ENCODE measurements around the gene MAN1C1.

Gene MAN1C1

GRCh38 chr1:25728301-25728935, 111.8 kb downstream of the MAN1C1 start:
- Histone ChIP-seq H3K27ac (ENCODE audit: low read depth, low read length) (no peak overlapping the region), H3K4me3 (ENCODE audit: low read length) (no peak overlapping the region), H2BK15ac (replicated peaks; ENCODE audit: low read depth) (no peak overlapping the region), H4K8ac (ENCODE audit: low read depth, low read length) (no peak overlapping the region), H3K4ac (ENCODE audit: low read depth, low read length) (no peak overlapping the region), H3K27me3 (ENCODE audit: insufficient read depth, low read length, poor library complexity) (no peaks in the 10 kb centered on the region), H3K18ac (ENCODE audit: low read length) (no peak overlapping the region), H3K23ac (ENCODE audit: low read length) (no peak overlapping the region), H2AK5ac (ENCODE audit: low read length) (no peak overlapping the region), H3K4me1 (ENCODE audit: control insufficient read depth, low read depth, low read length) (peaks cover 10% of the 10 kb centered on the region), H4K5ac (ENCODE audit: low read length) (no peak overlapping the region), H3K79me2 (ENCODE audit: control insufficient read depth, insufficient read depth, low read length) (no peaks in the 10 kb centered on the region), H3K4me2 (ENCODE audit: low read length) (no peak overlapping the region), H3K79me1 (ENCODE audit: low read length) (peaks cover 1% of the 10 kb centered on the region), H3K36me3 (ENCODE audit: control insufficient read depth, insufficient read depth, low read length) (no peaks in the 10 kb centered on the region), H3K9ac (ENCODE audit: low read length) (no peak overlapping the region), H2BK120ac (ENCODE audit: low read depth, low read length) (no peak overlapping the region), H3K56ac (ENCODE audit: low read length) (no peak overlapping the region), H2BK5ac (ENCODE audit: low read length) (no peak overlapping the region)
- no peak for DNase-seq
- no CpG with 5 or more reads among the region's 11 CpGs for WGBS (ENCODE audit: extremely low coverage, insufficient coverage, low lambda C conversion rate)

- Histone ChIP-seq H3K4me2 (ENCODE audit: low read length) (no peak overlapping the region), H4K5ac (ENCODE audit: low read length) (no peak overlapping the region), H3K56ac (ENCODE audit: low read length) (no peak overlapping the region), H3K4me3 (ENCODE audit: low read length) (no peak overlapping the region), H2BK120ac (ENCODE audit: low read depth, low read length) (no peak overlapping the region), H3K4ac (ENCODE audit: low read depth, low read length) (no peak overlapping the region), H3K18ac (ENCODE audit: low read length) (no peak overlapping the region), H3K23ac (ENCODE audit: low read length) (no peak overlapping the region), H3K79me1 (ENCODE audit: low read length) (peaks cover 1% of the 10 kb centered on the region), H2BK15ac (replicated peaks; ENCODE audit: low read depth) (no peak overlapping the region), H3K9ac (ENCODE audit: low read length) (no peak overlapping the region), H4K8ac (ENCODE audit: low read depth, low read length) (no peak overlapping the region), H2BK5ac (ENCODE audit: low read length) (no peak overlapping the region), H3K36me3 (ENCODE audit: control insufficient read depth, insufficient read depth, low read length) (no peaks in the 10 kb centered on the region), H2AK5ac (ENCODE audit: low read length) (no peak overlapping the region), H3K79me2 (ENCODE audit: control insufficient read depth, insufficient read depth, low read length) (no peaks in the 10 kb centered on the region), H3K4me1 (ENCODE audit: control insufficient read depth, low read depth, low read length) (peaks cover 10% of the 10 kb centered on the region), H3K27me3 (ENCODE audit: insufficient read depth, low read length, poor library complexity) (no peaks in the 10 kb centered on the region), H3K27ac (ENCODE audit: low read depth, low read length) (no peak overlapping the region)
- WGBS (ENCODE audit: extremely low coverage, insufficient coverage, low lambda C conversion rate), result no CpG with 5 or more reads among the region's 4 CpGs
- no peak for DNase-seq
Measured at GRCh38 chr1:25729045-25729444, 112.5 kb downstream of the MAN1C1 start.

GRCh38 chr1:25729790-25730644, 113.4 kb downstream of the MAN1C1 start:
- Histone ChIP-seq H4K5ac (ENCODE audit: low read length) (no peak overlapping the region), H2BK5ac (ENCODE audit: low read length) (no peak overlapping the region), H2BK120ac (ENCODE audit: low read depth, low read length) (no peak overlapping the region), H4K8ac (ENCODE audit: low read depth, low read length) (no peak overlapping the region), H3K79me1 (ENCODE audit: low read length) (peaks cover 1% of the 10 kb centered on the region), H3K56ac (ENCODE audit: low read length) (no peak overlapping the region), H3K23ac (ENCODE audit: low read length) (no peak overlapping the region), H3K4me2 (ENCODE audit: low read length) (no peak overlapping the region), H3K27ac (ENCODE audit: low read depth, low read length) (no peak overlapping the region), H3K79me2 (ENCODE audit: control insufficient read depth, insufficient read depth, low read length) (no peaks in the 10 kb centered on the region), H3K4me1 (ENCODE audit: control insufficient read depth, low read depth, low read length) (peaks cover 6% of the 10 kb centered on the region), H2AK5ac (ENCODE audit: low read length) (no peak overlapping the region), H3K4ac (ENCODE audit: low read depth, low read length) (no peak overlapping the region), H3K4me3 (ENCODE audit: low read length) (no peak overlapping the region), H2BK15ac (replicated peaks; ENCODE audit: low read depth) (no peak overlapping the region), H3K27me3 (ENCODE audit: insufficient read depth, low read length, poor library complexity) (no peaks in the 10 kb centered on the region), H3K18ac (ENCODE audit: low read length) (no peak overlapping the region), H3K9ac (ENCODE audit: low read length) (no peak overlapping the region), H3K36me3 (ENCODE audit: control insufficient read depth, insufficient read depth, low read length) (no peaks in the 10 kb centered on the region)
- DNase-seq, result no peak
- WGBS (ENCODE audit: extremely low coverage, insufficient coverage, low lambda C conversion rate), result no CpG with 5 or more reads among the region's 12 CpGs

- no CpG with 5 or more reads among the region's 5 CpGs for WGBS (ENCODE audit: extremely low coverage, insufficient coverage, low lambda C conversion rate)
Measured at GRCh38 chr1:25731148-25731547, 114.6 kb downstream of the MAN1C1 start.

GRCh38 chr1:25731626-25732370, 115.2 kb downstream of the MAN1C1 start:
- no CpG with 5 or more reads among the region's 4 CpGs for WGBS (ENCODE audit: extremely low coverage, insufficient coverage, low lambda C conversion rate)
- Histone ChIP-seq H3K56ac (ENCODE audit: low read length) (no peak overlapping the region), H3K4me2 (ENCODE audit: low read length) (no peak overlapping the region), H3K23ac (ENCODE audit: low read length) (no peak overlapping the region), H2BK15ac (replicated peaks; ENCODE audit: low read depth) (no peak overlapping the region), H3K79me2 (ENCODE audit: control insufficient read depth, insufficient read depth, low read length) (no peaks in the 10 kb centered on the region), H2BK5ac (ENCODE audit: low read length) (no peak overlapping the region), H3K27ac (ENCODE audit: low read depth, low read length) (no peak overlapping the region), H4K8ac (ENCODE audit: low read depth, low read length) (no peak overlapping the region), H3K27me3 (ENCODE audit: insufficient read depth, low read length, poor library complexity) (no peaks in the 10 kb centered on the region), H3K4me3 (ENCODE audit: low read length) (no peak overlapping the region), H2BK120ac (ENCODE audit: low read depth, low read length) (no peak overlapping the region), H3K18ac (ENCODE audit: low read length) (no peak overlapping the region), H4K5ac (ENCODE audit: low read length) (no peak overlapping the region), H3K9ac (ENCODE audit: low read length) (no peak overlapping the region), H3K4ac (ENCODE audit: low read depth, low read length) (no peak overlapping the region), H3K4me1 (ENCODE audit: control insufficient read depth, low read depth, low read length) (no peaks in the 10 kb centered on the region), H3K36me3 (ENCODE audit: control insufficient read depth, insufficient read depth, low read length) (no peaks in the 10 kb centered on the region), H2AK5ac (ENCODE audit: low read length) (no peak overlapping the region), H3K79me1 (ENCODE audit: low read length) (no peaks in the 10 kb centered on the region)
- no peak for DNase-seq

More at GRCh38 chr1:25731148-25731547, 114.6 kb downstream of the MAN1C1 start:
- no peak overlapping the region for H4K8ac ChIP-seq (ENCODE audit: low read depth, low read length)
- H3K4me1 ChIP-seq (ENCODE audit: control insufficient read depth, low read depth, low read length), result no peaks in the 10 kb centered on the region
- peaks cover 1% of the 10 kb centered on the region for H3K79me1 ChIP-seq (ENCODE audit: low read length)
- H3K4me3 ChIP-seq (ENCODE audit: low read length), result no peak overlapping the region
- no peaks in the 10 kb centered on the region for H3K79me2 ChIP-seq (ENCODE audit: control insufficient read depth, insufficient read depth, low read length)
- no peaks in the 10 kb centered on the region for H3K27me3 ChIP-seq (ENCODE audit: insufficient read depth, low read length, poor library complexity)
- no peak overlapping the region for H3K18ac ChIP-seq (ENCODE audit: low read length)
- H3K56ac ChIP-seq (ENCODE audit: low read length), result no peak overlapping the region
- DNase-seq, result no peak
- H2AK5ac ChIP-seq (ENCODE audit: low read length), result no peak overlapping the region
- no peak overlapping the region for H3K4me2 ChIP-seq (ENCODE audit: low read length)
- H3K27ac ChIP-seq (ENCODE audit: low read depth, low read length), result no peak overlapping the region
- H3K4ac ChIP-seq (ENCODE audit: low read depth, low read length), result no peak overlapping the region
- no peak overlapping the region for H4K5ac ChIP-seq (ENCODE audit: low read length)
- H3K23ac ChIP-seq (ENCODE audit: low read length), result no peak overlapping the region
- H2BK5ac ChIP-seq (ENCODE audit: low read length), result no peak overlapping the region
- no peak overlapping the region for H2BK15ac ChIP-seq (replicated peaks; ENCODE audit: low read depth)
- H2BK120ac ChIP-seq (ENCODE audit: low read depth, low read length), result no peak overlapping the region
- H3K9ac ChIP-seq (ENCODE audit: low read length), result no peak overlapping the region
- no peaks in the 10 kb centered on the region for H3K36me3 ChIP-seq (ENCODE audit: control insufficient read depth, insufficient read depth, low read length)
